Measurements from ENCODE around the gene CNEP1R1.

The CNEP1R1 gene

DNA sequence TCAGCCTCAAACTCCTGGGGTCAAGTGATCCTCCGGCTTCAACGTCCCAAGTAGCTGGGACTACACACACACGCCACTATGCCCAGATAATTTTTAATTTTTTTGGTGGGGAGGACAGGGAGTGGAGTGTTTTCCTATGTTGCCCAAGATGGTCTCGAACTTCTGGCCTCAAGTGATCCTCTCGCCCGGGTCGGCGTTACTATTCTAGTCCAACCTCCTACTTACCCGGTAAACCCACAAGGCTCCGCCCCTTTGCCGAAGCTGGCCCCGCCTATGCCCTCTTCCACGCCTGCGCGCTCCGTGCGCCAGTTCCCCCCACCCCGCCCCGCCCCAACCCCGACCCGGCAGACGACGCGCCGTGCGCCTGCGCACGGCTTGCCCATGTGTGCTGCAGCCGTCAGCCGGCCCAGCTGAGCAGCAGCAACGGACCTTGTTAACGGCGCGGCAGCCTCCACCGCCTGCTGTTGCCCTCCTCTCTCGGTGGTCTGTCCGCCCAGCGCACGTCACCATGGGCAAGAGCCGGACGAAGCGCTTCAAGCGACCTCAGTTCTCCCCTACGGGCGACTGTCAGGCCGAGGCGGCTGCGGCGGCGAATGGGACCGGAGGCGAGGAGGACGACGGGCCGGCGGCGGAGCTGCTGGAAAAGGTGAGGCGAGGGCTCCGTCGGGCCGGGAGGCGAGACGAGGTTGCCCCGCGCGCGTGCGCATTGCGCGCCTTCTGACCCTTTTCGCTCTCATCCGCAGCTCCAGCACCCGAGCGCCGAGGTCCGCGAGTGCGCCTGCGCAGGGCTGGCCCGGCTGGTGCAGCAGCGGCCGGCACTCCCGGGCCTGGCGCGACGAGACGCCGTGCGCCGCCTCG, 40.8 kb downstream of the CNEP1R1 start, which contains the start of gene HEATR3:
TSS of gene HEATR3 (plus strand) at position 347 of the 858 bp plus-strand sequence. CDS start at position 509, 162 bp downstream.
- DNase-seq: peak; percentile 97

DNA sequence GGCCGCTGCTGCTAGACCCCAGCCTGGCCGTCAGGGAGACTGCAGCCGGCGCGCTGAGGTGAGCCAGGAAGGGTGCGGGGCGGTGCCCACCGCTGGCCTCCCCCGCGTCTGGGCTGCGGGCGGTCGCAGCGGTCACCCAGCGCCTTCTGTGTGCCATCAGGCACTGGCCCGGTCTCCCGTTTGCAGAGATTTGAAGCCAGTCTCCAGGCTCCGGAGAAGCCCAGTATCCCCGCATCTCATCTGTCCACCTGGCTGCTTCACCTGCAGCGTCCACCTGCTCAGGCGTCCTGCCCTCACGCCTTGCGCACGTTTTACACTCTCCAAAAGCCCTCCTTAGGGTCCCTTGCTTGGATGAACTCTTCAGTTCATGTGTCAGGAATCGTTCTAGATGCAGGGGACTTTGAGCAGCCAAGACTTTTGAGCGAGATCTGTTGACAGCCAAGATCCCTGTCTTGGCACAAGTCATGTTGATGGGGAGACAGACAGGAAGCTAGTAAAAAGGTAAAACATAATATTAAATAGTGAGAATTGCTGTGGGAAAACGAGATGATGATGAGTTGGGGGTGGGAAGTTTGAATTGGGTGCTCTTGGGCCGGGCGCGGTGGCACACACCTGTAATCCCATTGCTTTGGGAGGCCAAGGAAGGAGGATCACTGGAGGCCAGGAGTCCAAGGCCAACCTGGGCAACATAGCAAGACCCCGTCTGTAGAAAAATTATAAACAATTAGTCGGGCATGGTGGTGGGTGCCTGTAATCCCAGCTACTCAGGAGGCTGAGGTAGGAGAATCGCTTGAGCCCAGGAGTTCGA, 41.7 kb downstream of the CNEP1R1 start:
- no peak for DNase-seq

DNA sequence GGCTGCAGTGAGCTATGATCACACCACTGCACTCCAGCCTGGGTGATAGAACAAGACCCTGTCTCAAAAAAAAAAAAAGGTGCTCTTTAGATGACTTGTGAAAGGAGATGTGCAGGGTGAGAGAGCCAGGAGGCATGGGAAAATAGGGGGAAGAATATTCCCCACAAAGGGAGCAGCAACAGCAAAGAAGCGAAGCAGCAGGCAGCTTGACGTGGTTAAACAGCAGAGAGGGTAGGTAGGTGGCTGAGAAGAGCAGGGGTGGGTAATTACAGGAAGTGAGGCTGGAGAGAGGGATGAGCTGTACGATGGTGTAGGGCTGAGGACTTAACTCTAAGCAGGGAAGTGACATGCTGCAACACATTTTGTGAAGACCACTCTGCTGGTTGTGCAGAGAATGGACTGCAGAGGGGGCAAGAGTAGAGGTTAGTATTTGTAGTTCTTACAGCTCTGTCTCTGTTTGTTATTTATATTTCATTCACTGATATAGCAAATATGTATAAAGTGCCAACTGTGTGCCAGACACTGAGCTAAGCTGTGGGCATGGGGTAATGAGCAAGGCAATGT, 42.3 kb downstream of the CNEP1R1 start:
- DNase-seq: peak; percentile 73

DNA sequence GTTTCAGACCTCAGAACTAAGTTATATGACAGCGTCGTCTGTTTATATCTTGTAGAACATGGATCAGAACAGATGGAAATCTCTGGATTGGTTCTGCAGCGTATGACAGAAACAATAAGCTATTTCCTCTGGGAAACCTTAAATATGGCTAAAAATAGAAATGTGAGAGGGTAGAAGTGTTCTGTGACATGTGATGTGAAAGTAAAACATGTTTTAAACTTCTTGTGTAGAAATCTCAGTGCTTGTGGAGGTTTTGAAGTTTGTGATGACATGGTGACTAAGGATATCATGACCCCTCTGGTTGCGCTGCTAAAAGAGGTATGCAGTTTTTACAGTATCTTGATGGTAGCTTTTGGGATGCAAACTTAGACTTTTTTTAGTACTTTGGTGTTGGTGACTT, 43.5 kb downstream of the CNEP1R1 start:
- peak; percentile 56 for DNase-seq

DNA sequence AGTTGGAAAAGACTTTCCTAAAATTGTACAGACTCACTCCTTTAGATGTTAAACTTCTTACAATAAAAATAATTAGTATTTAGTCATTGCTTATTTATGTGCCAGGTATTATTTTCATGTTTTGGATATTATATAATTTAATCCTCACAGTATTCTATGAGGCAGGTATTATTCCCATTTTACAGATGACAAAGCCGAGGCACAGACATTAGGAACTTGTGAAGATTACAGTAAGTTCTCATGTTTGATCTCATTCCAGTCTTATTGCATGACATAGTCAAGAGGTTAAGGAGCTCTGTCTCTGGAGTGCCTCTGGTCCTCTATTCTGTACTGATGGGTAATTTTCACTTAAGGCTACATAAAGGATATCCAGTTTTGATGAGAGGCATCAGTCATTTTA, 44.0 kb downstream of the CNEP1R1 start:
- no peak for DNase-seq

DNA sequence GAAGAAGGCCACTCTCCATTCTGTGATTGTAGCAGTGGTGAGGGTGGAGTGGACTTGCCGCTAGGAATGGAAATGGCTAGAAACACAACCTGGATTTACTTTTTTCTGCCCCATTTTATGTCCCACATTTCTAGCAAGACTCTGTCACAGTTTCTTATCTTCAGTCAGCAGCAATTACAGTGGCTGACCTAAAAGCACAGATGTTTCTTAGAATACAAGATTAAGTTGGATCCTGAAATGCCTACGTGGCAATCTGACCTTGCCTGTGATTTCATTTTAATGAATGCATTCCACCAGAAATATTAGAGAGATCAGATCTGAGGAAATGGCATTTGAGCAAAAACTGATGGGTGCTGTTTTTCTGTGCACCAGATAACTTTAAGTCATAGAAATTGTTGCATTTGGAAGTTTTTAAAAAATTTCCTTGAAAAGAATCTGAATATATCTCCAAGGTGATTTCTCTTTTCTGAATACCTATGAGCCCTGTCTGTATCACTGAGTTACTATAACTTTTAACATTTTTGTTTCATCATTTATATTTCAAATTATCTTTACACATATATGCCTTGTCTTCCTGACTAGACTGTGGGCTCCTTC, 46.1 kb downstream of the CNEP1R1 start:
- no peak for DNase-seq

DNA sequence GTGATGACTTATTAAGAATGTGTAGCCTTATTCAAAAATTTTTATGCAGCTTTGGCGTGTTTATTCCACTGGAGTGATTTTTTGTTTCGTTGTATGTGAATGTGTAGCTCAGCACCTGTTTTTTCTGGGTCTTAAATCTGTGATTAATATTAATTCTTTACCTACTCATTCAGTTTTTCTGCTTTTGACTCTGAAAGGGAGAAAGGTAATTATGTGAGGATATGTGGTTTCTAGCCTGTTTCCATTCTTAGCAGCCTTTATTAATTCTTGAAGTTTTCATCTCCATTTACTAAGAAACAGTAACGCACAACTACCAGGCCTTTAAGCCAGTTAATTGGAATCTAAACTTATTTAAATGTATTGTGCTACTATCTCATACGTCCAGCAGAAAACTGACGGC, 47.7 kb downstream of the CNEP1R1 start:
- no peak for DNase-seq

DNA sequence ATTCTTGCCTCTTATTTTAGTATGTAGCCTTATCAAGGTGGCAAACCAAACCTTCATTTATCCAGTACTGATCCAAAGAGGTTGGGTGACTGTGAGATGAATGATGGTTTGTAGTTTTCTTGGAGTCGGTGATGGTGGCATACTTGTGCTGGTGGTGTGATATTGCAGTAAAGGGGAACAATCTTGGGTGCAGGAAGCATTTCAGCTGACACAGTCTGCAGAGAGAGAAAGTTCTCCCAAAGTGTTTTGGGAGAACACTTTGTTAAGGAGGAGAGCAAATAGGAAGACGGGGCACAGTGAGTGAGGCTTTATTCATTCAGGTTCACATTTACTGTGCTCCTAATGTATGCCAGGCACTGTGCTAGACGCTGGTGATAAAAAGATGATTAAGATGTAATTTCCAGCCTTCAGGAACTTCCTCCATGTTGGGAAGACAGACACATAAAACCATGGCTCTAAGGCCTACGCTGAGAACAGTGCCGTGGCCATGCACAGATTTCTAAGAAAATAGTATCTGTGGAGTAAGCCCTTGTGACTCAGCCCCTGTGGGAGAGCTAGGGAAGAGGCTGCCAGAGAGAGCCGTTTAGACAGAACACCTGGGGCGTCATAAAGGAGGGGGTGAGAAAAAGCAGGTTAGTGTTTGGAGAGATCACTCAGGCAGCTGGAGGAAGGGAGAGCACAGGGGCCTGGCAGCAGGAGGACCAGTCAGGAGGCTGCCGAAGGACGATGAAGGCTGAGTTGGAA, 54.5 kb downstream of the CNEP1R1 start:
- DNase-seq: no peak

DNA sequence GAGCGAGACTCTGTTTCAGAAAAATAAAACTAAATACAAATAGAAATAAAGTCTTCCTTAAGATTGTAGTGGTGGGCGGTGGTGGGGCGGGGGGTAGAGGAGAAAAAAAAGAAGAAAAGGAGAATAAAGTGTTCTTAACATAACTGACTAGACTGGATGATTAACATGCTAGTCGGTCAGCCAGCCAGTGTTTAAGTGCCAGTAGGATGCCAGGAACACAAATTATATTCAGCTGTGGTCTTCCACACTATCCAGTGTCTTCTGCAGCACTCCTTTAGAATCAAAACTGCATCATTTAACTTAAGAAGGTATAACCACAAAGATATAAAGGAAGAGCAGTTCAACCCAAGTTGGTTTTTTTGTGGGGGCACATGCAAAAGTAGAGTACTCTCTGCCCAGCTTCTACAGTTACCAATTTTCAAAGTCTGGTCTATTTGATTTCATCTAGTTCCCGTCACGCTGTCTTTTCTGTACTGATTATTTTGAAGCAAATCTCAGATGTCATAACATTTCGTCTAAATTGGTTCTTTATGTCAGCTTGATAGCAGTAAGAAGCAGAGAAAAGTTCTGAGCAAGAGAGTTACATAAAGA, 56.5 kb downstream of the CNEP1R1 start:
- DNase-seq: no peak

DNA sequence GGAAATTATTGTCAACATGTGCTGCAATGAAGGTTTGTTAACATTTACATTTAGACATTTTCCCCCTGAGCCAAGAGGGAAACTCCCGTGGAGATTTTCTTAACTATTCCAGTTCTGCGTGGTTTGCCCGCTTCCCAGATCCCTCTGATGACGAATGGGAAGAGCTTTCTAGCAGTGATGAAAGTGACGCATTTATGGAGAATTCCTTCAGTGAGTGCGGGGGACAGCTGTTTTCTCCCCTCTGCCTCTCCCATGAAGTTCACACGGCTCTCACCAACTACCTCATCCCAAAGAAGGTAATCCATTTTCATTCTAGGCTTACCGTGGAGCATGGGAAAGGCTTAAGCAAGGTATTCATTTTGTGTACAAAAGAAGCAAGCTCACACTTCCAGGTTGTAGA, 59.0 kb downstream of the CNEP1R1 start:
- DNase-seq: no peak

DNA sequence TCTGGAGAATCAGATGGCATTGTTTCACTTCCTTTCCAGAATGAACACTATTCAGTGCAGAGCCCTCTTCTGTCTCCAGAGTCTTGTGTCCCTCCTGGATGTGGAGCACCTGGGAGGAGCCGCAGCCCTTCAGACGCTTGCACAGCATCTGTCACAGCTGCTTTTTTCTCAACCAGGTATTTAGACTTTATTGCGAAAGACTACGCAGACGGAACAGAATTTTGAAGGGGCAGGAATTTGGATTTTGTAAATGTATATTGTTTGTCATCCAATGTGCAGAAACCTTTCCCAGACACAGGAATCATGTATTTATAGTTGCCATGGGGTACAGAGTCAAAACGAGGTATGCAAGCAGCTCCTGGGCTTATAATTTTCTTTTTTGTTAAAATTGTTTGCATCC, 61.2 kb downstream of the CNEP1R1 start:
- DNase-seq: no peak
